ENCODE results near the gene CCDC18. TPM values are rescaled to one million over a fixed set of nuclear protein-coding genes. Genes with fewer than 3 reads are reported as not detected.
"Not testable (repeated sequence)": the region's sequence is repeated elsewhere in the genome, so short reads cannot be mapped to it uniquely, and the experiment has no call there.

The CCDC18 gene
- polyA plus RNA-seq, 1 donor from 2014 or later: 5.7 TPM

DNA sequence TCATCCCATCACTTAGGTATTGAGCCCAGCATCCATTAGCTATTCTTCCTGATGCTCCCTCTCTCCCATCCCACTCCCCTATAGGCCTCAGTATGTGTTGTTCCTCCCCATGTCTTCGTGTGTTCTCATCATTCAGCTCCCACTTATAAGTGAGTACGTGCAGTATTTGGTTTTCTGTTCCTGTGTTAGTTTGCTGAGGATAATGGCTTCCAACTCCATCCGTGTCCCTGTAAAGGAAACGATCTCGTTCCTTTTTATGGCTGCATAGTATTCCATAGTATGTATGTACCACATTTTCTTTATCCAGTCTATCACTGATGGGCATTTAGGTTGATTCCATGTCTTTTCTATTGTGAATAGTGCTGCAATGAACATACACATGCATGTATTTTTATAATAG lies 40.2 kb downstream of the CCDC18 start:
- not testable (repeated sequence) for H3K79me2 ChIP-seq (replicated peaks; ENCODE audit: insufficient read depth, low read length); H3K36me3 ChIP-seq (ENCODE audit: insufficient read depth, low read length); H3F3A ChIP-seq (ENCODE audit: insufficient read depth, low read length, poor library complexity, severe bottlenecking); H2AFZ ChIP-seq (ENCODE audit: low read depth, low read length); H3K4me2 ChIP-seq (ENCODE audit: low read length); H3K9me3 ChIP-seq (ENCODE audit: low read length); H4K20me1 ChIP-seq (ENCODE audit: insufficient read depth); H3K9ac ChIP-seq (ENCODE audit: low read length); H3K4me3 ChIP-seq (ENCODE audit: low read length); H3K27ac ChIP-seq (ENCODE audit: low read length); H3K9me2 ChIP-seq (ENCODE audit: insufficient read depth, low read length); H3K27me3 ChIP-seq (ENCODE audit: insufficient read depth, low read depth, low read length)

DNA sequence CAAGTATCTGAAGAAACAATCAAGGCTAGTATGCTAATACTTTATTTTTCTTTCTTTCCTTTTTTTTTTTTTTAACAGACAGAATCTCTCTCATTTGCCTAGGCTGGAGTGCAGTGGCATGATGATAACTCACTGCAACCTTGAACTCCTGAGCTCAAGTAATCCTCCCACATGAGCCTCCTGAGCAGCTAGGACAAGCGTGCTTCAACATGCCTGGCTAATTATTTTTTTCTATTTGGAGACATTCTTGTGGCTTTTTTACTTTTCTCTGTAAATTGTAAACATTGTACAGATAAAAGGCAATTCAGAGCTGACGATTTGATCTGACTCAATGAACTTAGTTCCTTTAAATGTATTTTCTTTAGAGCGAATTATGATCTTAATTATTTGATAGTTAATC lies 41.4 kb downstream of the CCDC18 start:
- no peaks in the 10 kb centered on the region for H3K9me3 ChIP-seq (ENCODE audit: low read length)
- no peak overlapping the region for H3K4me3 ChIP-seq (ENCODE audit: low read length)
- H3K9me2 ChIP-seq (ENCODE audit: insufficient read depth, low read length): no peaks in the 10 kb centered on the region
- no peak overlapping the region for H2AFZ ChIP-seq (ENCODE audit: low read depth, low read length)
- no peaks in the 10 kb centered on the region for H4K20me1 ChIP-seq (ENCODE audit: insufficient read depth)
- H3K9ac ChIP-seq (ENCODE audit: low read length): no peak overlapping the region
- H3F3A ChIP-seq (ENCODE audit: insufficient read depth, low read length, poor library complexity, severe bottlenecking): no peaks in the 10 kb centered on the region
- TF ChIP-seq POLR2AphosphoS5 (IDR thresholded peaks at IDR 0.05): no peak
- no peak for TF ChIP-seq EZH2 (IDR thresholded peaks at IDR 0.05; ENCODE audit: borderline replicate concordance, insufficient read depth, low read length, poor library complexity, severe bottlenecking)
- no peak for TF ChIP-seq SMC3 (conservative IDR thresholded peaks at IDR 0.05; ENCODE audit: poor library complexity)
- TF ChIP-seq, protein P1, sequence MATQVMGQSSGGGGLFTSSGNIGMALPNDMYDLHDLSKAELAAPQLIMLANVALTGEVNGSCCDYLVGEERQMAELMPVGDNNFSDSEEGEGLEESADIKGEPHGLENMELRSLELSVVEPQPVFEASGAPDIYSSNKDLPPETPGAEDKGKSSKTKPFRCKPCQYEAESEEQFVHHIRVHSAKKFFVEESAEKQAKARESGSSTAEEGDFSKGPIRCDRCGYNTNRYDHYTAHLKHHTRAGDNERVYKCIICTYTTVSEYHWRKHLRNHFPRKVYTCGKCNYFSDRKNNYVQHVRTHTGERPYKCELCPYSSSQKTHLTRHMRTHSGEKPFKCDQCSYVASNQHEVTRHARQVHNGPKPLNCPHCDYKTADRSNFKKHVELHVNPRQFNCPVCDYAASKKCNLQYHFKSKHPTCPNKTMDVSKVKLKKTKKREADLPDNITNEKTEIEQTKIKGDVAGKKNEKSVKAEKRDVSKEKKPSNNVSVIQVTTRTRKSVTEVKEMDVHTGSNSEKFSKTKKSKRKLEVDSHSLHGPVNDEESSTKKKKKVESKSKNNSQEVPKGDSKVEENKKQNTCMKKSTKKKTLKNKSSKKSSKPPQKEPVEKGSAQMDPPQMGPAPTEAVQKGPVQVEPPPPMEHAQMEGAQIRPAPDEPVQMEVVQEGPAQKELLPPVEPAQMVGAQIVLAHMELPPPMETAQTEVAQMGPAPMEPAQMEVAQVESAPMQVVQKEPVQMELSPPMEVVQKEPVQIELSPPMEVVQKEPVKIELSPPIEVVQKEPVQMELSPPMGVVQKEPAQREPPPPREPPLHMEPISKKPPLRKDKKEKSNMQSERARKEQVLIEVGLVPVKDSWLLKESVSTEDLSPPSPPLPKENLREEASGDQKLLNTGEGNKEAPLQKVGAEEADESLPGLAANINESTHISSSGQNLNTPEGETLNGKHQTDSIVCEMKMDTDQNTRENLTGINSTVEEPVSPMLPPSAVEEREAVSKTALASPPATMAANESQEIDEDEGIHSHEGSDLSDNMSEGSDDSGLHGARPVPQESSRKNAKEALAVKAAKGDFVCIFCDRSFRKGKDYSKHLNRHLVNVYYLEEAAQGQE (IDR thresholded peaks at IDR 0.05; ENCODE audit: borderline replicate concordance): no peak
- TF ChIP-seq TAF1 (IDR thresholded peaks at IDR 0.05; ENCODE audit: low read depth): no peak
- no peak for TF ChIP-seq RAD21 (conservative IDR thresholded peaks at IDR 0.05)
- no peak for TF ChIP-seq MXI1 (conservative IDR thresholded peaks at IDR 0.05; ENCODE audit: poor library complexity, severe bottlenecking)
- TF ChIP-seq EP300 (conservative IDR thresholded peaks at IDR 0.05; ENCODE audit: poor library complexity, severe bottlenecking): no peak
- TF ChIP-seq, protein P2, sequence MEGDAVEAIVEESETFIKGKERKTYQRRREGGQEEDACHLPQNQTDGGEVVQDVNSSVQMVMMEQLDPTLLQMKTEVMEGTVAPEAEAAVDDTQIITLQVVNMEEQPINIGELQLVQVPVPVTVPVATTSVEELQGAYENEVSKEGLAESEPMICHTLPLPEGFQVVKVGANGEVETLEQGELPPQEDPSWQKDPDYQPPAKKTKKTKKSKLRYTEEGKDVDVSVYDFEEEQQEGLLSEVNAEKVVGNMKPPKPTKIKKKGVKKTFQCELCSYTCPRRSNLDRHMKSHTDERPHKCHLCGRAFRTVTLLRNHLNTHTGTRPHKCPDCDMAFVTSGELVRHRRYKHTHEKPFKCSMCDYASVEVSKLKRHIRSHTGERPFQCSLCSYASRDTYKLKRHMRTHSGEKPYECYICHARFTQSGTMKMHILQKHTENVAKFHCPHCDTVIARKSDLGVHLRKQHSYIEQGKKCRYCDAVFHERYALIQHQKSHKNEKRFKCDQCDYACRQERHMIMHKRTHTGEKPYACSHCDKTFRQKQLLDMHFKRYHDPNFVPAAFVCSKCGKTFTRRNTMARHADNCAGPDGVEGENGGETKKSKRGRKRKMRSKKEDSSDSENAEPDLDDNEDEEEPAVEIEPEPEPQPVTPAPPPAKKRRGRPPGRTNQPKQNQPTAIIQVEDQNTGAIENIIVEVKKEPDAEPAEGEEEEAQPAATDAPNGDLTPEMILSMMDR (IDR thresholded peaks at IDR 0.05; ENCODE audit: poor library complexity, severe bottlenecking): no peak
- H3K36me3 ChIP-seq (ENCODE audit: insufficient read depth, low read length): no peaks in the 10 kb centered on the region
- H3K4me2 ChIP-seq (ENCODE audit: low read length): no peak overlapping the region
- H3K27me3 ChIP-seq (ENCODE audit: insufficient read depth, low read depth, low read length): no peaks in the 10 kb centered on the region
- H3K27ac ChIP-seq (ENCODE audit: low read length): no peak overlapping the region
- H3K79me2 ChIP-seq (replicated peaks; ENCODE audit: insufficient read depth, low read length): no peaks in the 10 kb centered on the region
